Measurements from ENCODE around the gene PSMD13. TPM values are rescaled to one million over a fixed set of nuclear protein-coding genes. Genes with fewer than 3 reads are reported as not detected.

Gene PSMD13
- polyA plus RNA-seq, 10 donors: 88.0 to 129 (median 99.1) TPM

DNA sequence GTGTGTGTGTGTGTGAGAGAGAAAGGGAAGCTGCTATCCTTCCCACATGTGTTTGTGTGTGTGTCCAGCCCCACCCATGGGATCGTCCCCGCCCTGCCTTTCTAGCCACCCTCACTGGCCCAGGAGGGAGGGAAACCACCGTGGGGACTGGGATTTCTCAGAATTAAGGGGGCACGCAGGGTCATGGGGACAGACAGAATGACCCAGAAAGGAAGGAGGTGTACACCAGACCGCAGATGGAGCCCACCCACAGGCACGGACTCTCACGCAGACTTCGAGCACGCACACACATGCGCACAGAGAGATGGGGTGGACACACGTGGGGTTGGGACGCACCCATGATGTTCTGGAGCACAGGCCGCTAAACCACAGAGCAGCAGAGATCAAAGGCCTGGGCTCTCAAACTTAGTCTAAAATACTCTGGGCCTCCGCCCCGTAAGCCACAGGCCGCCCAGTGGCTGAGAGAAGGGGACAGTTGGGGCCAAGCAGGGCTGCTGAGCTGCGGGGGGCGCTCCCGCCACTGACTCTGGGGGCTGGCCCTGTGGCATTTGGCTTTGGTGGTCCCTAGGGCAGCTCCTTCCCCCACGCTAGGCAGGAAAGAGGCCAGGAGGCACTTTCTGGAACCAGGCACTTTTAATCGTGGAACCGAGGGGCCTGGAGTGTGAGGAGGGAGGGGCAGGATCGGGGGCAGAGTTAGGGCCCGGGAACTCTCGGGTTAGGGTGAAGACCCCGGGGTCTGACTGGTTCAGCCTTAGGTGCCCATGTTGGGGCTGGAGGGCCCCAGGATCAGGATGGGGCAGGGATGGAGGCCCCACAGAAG is 61.0 kb downstream of the PSMD13 start:
- DNase-seq: no peak

DNA sequence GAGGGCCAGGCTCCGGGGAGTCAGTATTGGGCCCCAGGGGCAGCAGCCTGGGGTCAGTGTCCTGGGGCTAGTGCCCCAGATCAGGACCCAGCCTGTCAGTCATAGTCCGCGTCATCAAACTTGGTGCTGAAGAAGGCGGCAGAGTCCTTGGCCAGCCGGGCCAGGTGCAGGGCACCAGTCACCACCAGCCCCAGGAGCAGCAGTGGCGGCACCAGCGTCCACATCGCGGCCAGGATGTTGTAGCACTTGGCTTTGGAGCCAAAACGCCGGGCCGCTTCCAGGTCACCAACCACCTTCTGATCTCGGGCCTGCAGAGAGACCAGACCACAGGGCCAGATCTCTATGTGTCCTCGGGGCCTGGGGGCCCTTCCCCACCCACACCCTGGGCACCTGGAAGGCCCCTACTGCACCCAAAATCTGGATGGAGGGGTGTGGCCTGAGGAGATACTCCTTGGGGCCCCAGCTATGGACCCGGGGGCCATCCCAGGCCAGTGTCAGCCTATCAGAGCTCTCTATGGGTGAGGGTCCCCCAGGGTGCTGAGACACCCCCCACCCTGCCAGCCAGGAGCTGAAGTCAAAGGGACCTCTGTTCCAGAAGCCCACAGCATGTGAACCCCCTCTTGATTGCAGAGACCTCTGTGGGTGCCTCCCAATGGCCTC is 61.8 kb downstream of the PSMD13 start:
- DNase-seq: no peak

DNA sequence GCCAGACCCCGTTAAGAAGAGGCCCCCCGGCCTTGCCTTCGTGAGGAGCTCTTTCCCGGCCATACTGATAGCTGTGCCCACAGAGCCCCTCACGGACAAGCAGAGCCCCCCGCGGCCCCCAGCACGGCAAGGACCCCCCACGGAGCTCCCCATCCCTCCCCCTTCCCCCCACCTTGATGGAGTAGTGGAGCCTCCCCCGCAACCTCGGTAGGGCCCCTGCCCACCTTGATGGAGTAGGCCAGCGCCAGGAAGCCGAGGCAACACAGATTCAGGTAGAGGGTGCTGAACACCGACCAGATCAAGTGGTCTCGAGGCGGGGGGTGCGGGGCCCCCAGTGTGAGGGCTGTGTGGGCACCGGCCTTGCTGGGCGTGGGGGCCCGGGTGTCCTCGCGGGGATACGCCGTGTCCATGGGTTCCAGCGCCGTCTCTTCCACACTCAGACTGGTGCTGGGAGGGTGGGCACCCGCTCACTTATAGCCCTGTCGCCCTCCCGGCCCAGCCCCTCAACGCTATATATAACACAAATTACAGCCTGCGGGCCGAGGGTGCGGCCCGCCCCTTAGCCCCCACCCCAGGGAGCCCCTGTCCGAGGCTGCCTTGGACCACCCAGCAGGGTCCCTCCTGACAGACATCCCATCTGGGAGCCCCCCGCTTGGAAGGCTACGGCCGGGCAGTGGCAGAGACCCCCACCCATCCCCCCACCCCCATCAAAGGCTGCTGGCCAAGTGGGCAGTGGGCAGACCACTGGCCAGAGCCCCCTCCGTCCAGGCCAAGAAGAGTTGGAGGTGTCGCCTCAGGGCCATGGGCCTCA is 62.5 kb downstream of the PSMD13 start, which contains the start of gene IFITM5:
IFITM5 (minus strand) TSS at position 446 of the 811 bp plus-strand sequence; CDS start at position 410, 36 bp downstream.
- no peak for DNase-seq

DNA sequence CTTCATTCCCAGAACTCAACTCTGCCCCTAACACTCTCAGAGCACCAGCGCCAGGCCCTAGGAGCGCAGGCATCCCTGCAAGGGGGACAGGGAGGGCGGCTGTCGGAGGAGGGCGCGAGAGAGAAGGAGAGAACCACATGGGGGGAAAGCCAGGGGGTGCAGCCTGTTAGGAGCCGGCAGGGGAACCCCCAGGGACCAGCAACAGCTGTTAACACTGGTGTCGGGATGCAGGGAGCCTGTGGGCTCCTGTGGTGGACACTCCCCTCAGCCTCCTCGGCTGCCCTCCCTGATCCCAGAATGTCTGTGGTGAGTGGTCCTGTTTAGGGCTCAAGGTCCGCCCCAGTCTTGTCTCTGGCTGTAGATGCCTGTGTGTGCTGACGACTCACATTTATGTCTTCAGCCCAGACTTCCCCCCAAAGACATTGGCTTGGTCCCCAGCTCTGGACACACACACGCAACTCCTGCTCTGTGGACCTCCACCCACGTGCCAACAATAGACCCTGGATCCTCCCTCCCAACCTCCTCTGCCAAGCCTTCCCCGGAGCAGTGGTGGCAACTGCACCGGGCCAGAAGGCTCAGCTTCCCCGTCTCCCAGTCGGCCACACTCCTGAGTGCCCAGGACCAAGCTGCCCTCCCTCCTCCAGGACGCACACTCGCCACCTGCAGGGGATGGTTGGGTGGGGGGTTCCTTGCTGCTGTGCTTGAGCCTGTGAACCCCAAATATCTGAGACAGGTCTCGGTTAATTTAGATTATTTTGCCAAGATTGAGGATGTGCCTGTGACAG is 63.4 kb downstream of the PSMD13 start:
- no peak for DNase-seq

Other genes starting within 250 kb of the PSMD13 start
- under 1 TPM in 1 of 10 donors, not detected in 9; 0.76 TPM for gene SCGB1C1, start 43.9 kb upstream of the PSMD13 start, polyA plus RNA-seq (ENCODE audit: insufficient read length in 10 of 10)
- 10 to 100 TPM; 27.5 to 42.2 (median 34.8) TPM for gene BET1L, start 29.6 kb upstream of the PSMD13 start, polyA plus RNA-seq (ENCODE audit: insufficient read length in 10 of 10)
- 10 to 100 TPM; 46.7 to 78.5 (median 62.3) TPM for gene RIC8A, start 29.3 kb upstream of the PSMD13 start, polyA plus RNA-seq (ENCODE audit: insufficient read length in 10 of 10)
- gene SIRT3, start 634 bp upstream of the PSMD13 start, polyA plus RNA-seq (ENCODE audit: insufficient read length in 10 of 10): 10 to 100 TPM; 17.8 to 26.1 (median 19.9) TPM
- gene NLRP6, start 41.4 kb downstream of the PSMD13 start, polyA plus RNA-seq (ENCODE audit: insufficient read length in 10 of 10): under 1 TPM in 3 of 10 donors, not detected in 7; 0.04 to 0.15 (median 0.05) TPM
- gene PGGHG, start 52.1 kb downstream of the PSMD13 start, polyA plus RNA-seq (ENCODE audit: insufficient read length in 10 of 10): 10 to 100 TPM in 2 of 10 donors, 1 to 10 TPM in 8; 3.5 to 15.7 (median 8.5) TPM
- not detected for gene IFITM5, start 62.5 kb downstream of the PSMD13 start, polyA plus RNA-seq (ENCODE audit: insufficient read length in 10 of 10)
- 100 to 1,000 TPM in 2 of 10 donors, 10 to 100 TPM in 8; 53.8 to 138 (median 86.2) TPM for gene IFITM2, start 70.8 kb downstream of the PSMD13 start, polyA plus RNA-seq (ENCODE audit: insufficient read length in 10 of 10)
- 10 to 100 TPM; 10.0 to 33.2 (median 15.9) TPM for gene IFITM1, start 77.1 kb downstream of the PSMD13 start, polyA plus RNA-seq (ENCODE audit: insufficient read length in 10 of 10)
- gene IFITM3, start 83.9 kb downstream of the PSMD13 start, polyA plus RNA-seq (ENCODE audit: insufficient read length in 10 of 10): 100 to 1,000 TPM; 172 to 315 (median 276) TPM
- gene B4GALNT4, start 132.5 kb downstream of the PSMD13 start, polyA plus RNA-seq (ENCODE audit: insufficient read length in 10 of 10): 10 to 100 TPM in 9 of 10 donors, 1 to 10 TPM in 1; 9.4 to 35.6 (median 13.8) TPM
- 10 to 100 TPM in 1 of 10 donors, 1 to 10 TPM in 1, under 1 TPM in 6, not detected in 2; 0.14 to 14.1 (median 0.61) TPM for gene PKP3, start 157.2 kb downstream of the PSMD13 start, polyA plus RNA-seq (ENCODE audit: insufficient read length in 10 of 10)
- 10 to 100 TPM in 8 of 10 donors, 1 to 10 TPM in 2; 8.4 to 19.6 (median 13.2) TPM for gene SIGIRR, start 178.0 kb downstream of the PSMD13 start, polyA plus RNA-seq (ENCODE audit: insufficient read length in 10 of 10)
- 1 to 10 TPM in 4 of 10 donors, under 1 TPM in 6; 0.08 to 2.7 (median 0.44) TPM for gene ANO9, start 205.0 kb downstream of the PSMD13 start, polyA plus RNA-seq (ENCODE audit: insufficient read length in 10 of 10)
- 10 to 100 TPM; 23.4 to 31.7 (median 28.1) TPM for gene PTDSS2, start 213.3 kb downstream of the PSMD13 start, polyA plus RNA-seq (ENCODE audit: insufficient read length in 10 of 10)